Endodermal cell (in vitro differentiated cells): ENCODE measurements around the gene CD84. TPM values are rescaled to one million over a fixed set of nuclear protein-coding genes. Genes with fewer than 3 reads are reported as not detected.
A peak's percentile ranks its signal among the peaks of the same experiment; 100 is the strongest.

Experiments used
- DNase-seq: peaks from one replicate; pipeline ENCODE4 v3.0.0-alpha.2; 2017
- H3K27ac ChIP-seq: 2 replicates; pipeline ENCODE4 v1.5.1; 2013; ENCODE audit warnings: mild to moderate bottlenecking, low read depth, low read length, moderate library complexity
- H3K27me3 ChIP-seq: 2 replicates; pipeline ENCODE4 v1.6.1; 2013; ENCODE audit warnings: mild to moderate bottlenecking, low read length, moderate library complexity; ENCODE audit not compliant: insufficient read depth, control insufficient read depth, poor library complexity, severe bottlenecking
- H3K36me3 ChIP-seq: 2 replicates; pipeline ENCODE4 v1.7.0; 2013; ENCODE audit warnings: mild to moderate bottlenecking, low read length, moderate library complexity; ENCODE audit not compliant: control insufficient read depth, insufficient read depth
- H3K4me1 ChIP-seq: one replicate; pipeline ENCODE4 v1.7.0; 2013; ENCODE audit warnings: low read length; ENCODE audit not compliant: control insufficient read depth, insufficient read depth
- H3K4me3 ChIP-seq: 2 replicates; pipeline ENCODE4 v1.5.1; 2013; ENCODE audit warnings: mild to moderate bottlenecking, low read length, moderate library complexity
- H3K9ac ChIP-seq: 2 replicates; pipeline ENCODE4 v1.6.1; 2013; ENCODE audit warnings: mild to moderate bottlenecking, low read length, moderate library complexity; ENCODE audit not compliant: poor library complexity, severe bottlenecking; ENCODE audit errors: extremely low read depth
- H3K9me3 ChIP-seq: 2 replicates; pipeline ENCODE4 v1.6.1; 2013; ENCODE audit warnings: mild to moderate bottlenecking, low read length, moderate library complexity; ENCODE audit not compliant: control insufficient read depth
- H3K27ac Mint-ChIP-seq: 2 replicates; pipeline ENCODE4 v1.8.0; 2020; ENCODE audit warnings: mixed read lengths
- H3K27me3 Mint-ChIP-seq: 2 replicates; pipeline ENCODE4 v1.8.0; 2021; ENCODE audit warnings: mild to moderate bottlenecking, mixed read lengths; ENCODE audit not compliant: insufficient read depth
- H3K36me3 Mint-ChIP-seq: 2 replicates; pipeline ENCODE4 v1.8.0; 2020; ENCODE audit warnings: low read depth, mixed read lengths
- H3K4me1 Mint-ChIP-seq: 2 replicates; pipeline ENCODE4 v1.8.0; 2020; ENCODE audit warnings: mixed read lengths
- H3K4me3 Mint-ChIP-seq: 2 replicates; pipeline ENCODE4 v1.8.0; 2020; ENCODE audit warnings: mild to moderate bottlenecking, moderate library complexity, mixed read lengths
- H3K9me3 Mint-ChIP-seq: 2 replicates; pipeline ENCODE4 v1.8.0; 2020; ENCODE audit warnings: mild to moderate bottlenecking, mixed read lengths
- CTCF ChIP-seq: fragments of 200-600 bp; sonication (generic); conservative IDR thresholded peaks from 2 replicates; pipeline ENCODE4 v1.5.0; 2021; ENCODE audit warnings: antibody characterized with exemption, mild to moderate bottlenecking
- WGBS, 2 experiments: methylation state at CpG; one replicate each; pipeline versions ENCODE4 v1.1.5 to v1.1.7; 2013; ENCODE audit warnings: missing lambda C conversion rate in 2 of 2, mixed read lengths in 1 of 2; ENCODE audit not compliant: insufficient coverage in 1 of 2, insufficient read length in 1 of 2; 5-methylcytosine and 5-hydroxymethylcytosine counted together
- total RNA-seq, 2 donors: library from RNA; stranded (reverse); fragmentation: NEBNext Ultra II Directional in 1 of 2; extraction: Animal tissue kit (Norgen Biotek cat#: 25700) in 1 of 2; gene quantifications; 2 replicates in 1 of 2; 3 replicates in 1 of 2; pipeline ENCODE4 v1.2.1, GENCODE V29; 2021

CD84 gene
- total RNA-seq, 2 donors from 2014 or later = not detected

GRCh38 chr1:160494620-160495019 is 84.7 kb downstream of the CD84 start:
- WGBS, 2 experiments = 83 to 84% methylated on average over 3 of the region's 3 CpGs
- no peaks in the 10 kb centered on the region for H3K4me1 Mint-ChIP-seq
- no peaks in the 10 kb centered on the region for H3K27me3 Mint-ChIP-seq
- Histone ChIP-seq H3K36me3 (no peaks in the 10 kb centered on the region), H3K9ac (no peak overlapping the region), H3K27ac (no peak overlapping the region), H3K27me3 (no peaks in the 10 kb centered on the region), H3K4me1 (no peaks in the 10 kb centered on the region), H3K4me3 (no peak overlapping the region), H3K9me3 (peaks cover 9% of the 10 kb centered on the region)
- peak; percentile 59 for DNase-seq
- no peak overlapping the region for H3K27ac Mint-ChIP-seq
- peaks cover 16% of the 10 kb centered on the region for H3K9me3 Mint-ChIP-seq
- peak; percentile 73 for TF ChIP-seq CTCF
- no peak overlapping the region for H3K4me3 Mint-ChIP-seq
- no peaks in the 10 kb centered on the region for H3K36me3 Mint-ChIP-seq

GRCh38 chr1:160492617-160493016 is 86.7 kb downstream of the CD84 start:
- Mint-ChIP-seq H3K9me3 (no peaks in the 10 kb centered on the region), H3K36me3 (no peaks in the 10 kb centered on the region), H3K27me3 (no peaks in the 10 kb centered on the region), H3K4me3 (no peak overlapping the region), H3K4me1 (no peaks in the 10 kb centered on the region), H3K27ac (no peak overlapping the region)
- H3K27ac ChIP-seq = no peak overlapping the region
- H3K4me1 ChIP-seq = no peaks in the 10 kb centered on the region
- H3K9me3 ChIP-seq = no peaks in the 10 kb centered on the region
- 88 to 95% methylated on average over 2 of the region's 2 CpGs for WGBS, 2 experiments
- H3K4me3 ChIP-seq = no peak overlapping the region
- H3K36me3 ChIP-seq = no peaks in the 10 kb centered on the region
- no peak for DNase-seq
- H3K27me3 ChIP-seq = no peaks in the 10 kb centered on the region
- H3K9ac ChIP-seq = no peak overlapping the region
- TF ChIP-seq CTCF = no peak

GRCh38 chr1:160491981-160492380 is 87.3 kb downstream of the CD84 start:
- H3K36me3 ChIP-seq = no peaks in the 10 kb centered on the region
- no peak for TF ChIP-seq CTCF
- WGBS, 2 experiments = 94 to 96% methylated on average over 3 of the region's 3 CpGs
- Mint-ChIP-seq H3K4me3 (no peak overlapping the region), H3K4me1 (no peaks in the 10 kb centered on the region), H3K36me3 (no peaks in the 10 kb centered on the region), H3K27ac (no peak overlapping the region), H3K27me3 (no peaks in the 10 kb centered on the region), H3K9me3 (no peaks in the 10 kb centered on the region)
- no peak overlapping the region for H3K9ac ChIP-seq
- no peaks in the 10 kb centered on the region for H3K4me1 ChIP-seq
- no peak overlapping the region for H3K27ac ChIP-seq
- no peaks in the 10 kb centered on the region for H3K27me3 ChIP-seq
- no peaks in the 10 kb centered on the region for H3K9me3 ChIP-seq
- H3K4me3 ChIP-seq = no peak overlapping the region
- no peak for DNase-seq

Other genes with a start within 250 kb of the CD84 start
- 100 to 1,000 TPM; 159 to 174 TPM for gene COPA, start 236.2 kb downstream of the CD84 start, total RNA-seq
- 100 to 1,000 TPM; 103 to 107 TPM for gene NCSTN, start 236.1 kb downstream of the CD84 start, total RNA-seq
- under 1 TPM; 0.31 to 0.57 TPM for gene NHLH1, start 212.4 kb downstream of the CD84 start, total RNA-seq
- gene VANGL2, start 178.9 kb downstream of the CD84 start, total RNA-seq = 10 to 100 TPM; 62.5 to 67.5 TPM
- gene SLAMF6, start 56.2 kb downstream of the CD84 start, total RNA-seq = not detected
- not detected for gene SLAMF1, start 67.5 kb upstream of the CD84 start, total RNA-seq
- gene CD48, start 132.3 kb upstream of the CD84 start, total RNA-seq = 1 to 10 TPM in 1 of 2 donors, under 1 TPM in 1; 0.55 to 1.1 TPM
- not detected for gene SLAMF7, start 159.8 kb upstream of the CD84 start, total RNA-seq
- not detected for gene LY9, start 216.7 kb upstream of the CD84 start, total RNA-seq